Astrocyte (in vitro differentiated cells and primary cell): ENCODE measurements around the gene RALGPS1.

Experiments
- EZH2 ChIP-seq: IDR thresholded peaks from 2 replicates; pipeline ENCODE4 v1.6.1; 2012; ENCODE audit warnings: mild to moderate bottlenecking, low read length, inconsistent platforms; ENCODE audit not compliant: insufficient read depth
- TF ChIP-seq, protein P1 (sequence below): IDR thresholded peaks from 2 replicates; pipeline ENCODE4 v1.5.1; 2011; ENCODE audit warnings: low read depth, mild to moderate bottlenecking, inconsistent platforms, low read length, moderate library complexity; ENCODE audit not compliant: insufficient read depth

DNA sequence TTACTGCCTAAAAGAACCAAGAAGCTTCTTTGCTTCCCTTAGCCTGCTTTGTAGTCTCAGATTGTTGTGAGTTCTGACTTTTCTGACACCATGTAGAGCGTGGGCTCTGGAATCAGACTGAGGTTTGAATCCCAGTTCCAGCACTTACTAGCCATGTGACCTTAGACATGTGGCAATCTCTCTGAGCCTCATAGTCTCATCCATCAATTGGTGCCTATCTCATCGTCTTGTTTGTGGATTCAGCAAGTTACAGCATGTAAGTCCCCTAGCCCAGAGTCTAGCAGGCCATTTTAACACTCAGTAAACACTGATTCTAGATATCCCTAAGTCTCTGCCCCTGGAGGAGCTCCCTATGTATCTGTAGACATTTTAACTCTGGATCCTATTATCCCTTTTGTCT, 113.1 kb downstream of the RALGPS1 start:
- TF ChIP-seq, protein P1, sequence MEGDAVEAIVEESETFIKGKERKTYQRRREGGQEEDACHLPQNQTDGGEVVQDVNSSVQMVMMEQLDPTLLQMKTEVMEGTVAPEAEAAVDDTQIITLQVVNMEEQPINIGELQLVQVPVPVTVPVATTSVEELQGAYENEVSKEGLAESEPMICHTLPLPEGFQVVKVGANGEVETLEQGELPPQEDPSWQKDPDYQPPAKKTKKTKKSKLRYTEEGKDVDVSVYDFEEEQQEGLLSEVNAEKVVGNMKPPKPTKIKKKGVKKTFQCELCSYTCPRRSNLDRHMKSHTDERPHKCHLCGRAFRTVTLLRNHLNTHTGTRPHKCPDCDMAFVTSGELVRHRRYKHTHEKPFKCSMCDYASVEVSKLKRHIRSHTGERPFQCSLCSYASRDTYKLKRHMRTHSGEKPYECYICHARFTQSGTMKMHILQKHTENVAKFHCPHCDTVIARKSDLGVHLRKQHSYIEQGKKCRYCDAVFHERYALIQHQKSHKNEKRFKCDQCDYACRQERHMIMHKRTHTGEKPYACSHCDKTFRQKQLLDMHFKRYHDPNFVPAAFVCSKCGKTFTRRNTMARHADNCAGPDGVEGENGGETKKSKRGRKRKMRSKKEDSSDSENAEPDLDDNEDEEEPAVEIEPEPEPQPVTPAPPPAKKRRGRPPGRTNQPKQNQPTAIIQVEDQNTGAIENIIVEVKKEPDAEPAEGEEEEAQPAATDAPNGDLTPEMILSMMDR = no peak
- no peak for TF ChIP-seq EZH2
